Mesothelial cell of epicardium (in vitro differentiated cells): Measurements from ENCODE around the gene UBE2E3. TPM values are rescaled to one million over a fixed set of nuclear protein-coding genes. Genes with fewer than 3 reads are reported as not detected.

ENCODE experiments used
- DNase-seq, 2 experiments: peaks; one replicate each; pipeline ENCODE4 v3.0.0; 2021; ENCODE audit warnings: low spot score in 2 of 2; ENCODE audit not compliant: unreplicated experiment in 2 of 2
- H3K27ac Mint-ChIP-seq: 2 replicates; pipeline ENCODE4 v1.8.0; 2021; ENCODE audit warnings: mixed read lengths
- H3K27me3 Mint-ChIP-seq: 2 replicates; pipeline ENCODE4 v1.8.0; 2021; ENCODE audit warnings: low read depth, mixed read lengths
- H3K36me3 Mint-ChIP-seq: 2 replicates; pipeline ENCODE4 v1.8.0; 2021; ENCODE audit warnings: mixed read lengths
- H3K4me1 Mint-ChIP-seq: 2 replicates; pipeline ENCODE4 v1.8.0; 2021; ENCODE audit warnings: mixed read lengths
- H3K4me3 Mint-ChIP-seq: 2 replicates; pipeline ENCODE4 v1.8.0; 2021; ENCODE audit warnings: mild to moderate bottlenecking, moderate library complexity, mixed read lengths
- H3K9me3 Mint-ChIP-seq: 2 replicates; pipeline ENCODE4 v1.8.0; 2021; ENCODE audit warnings: mixed read lengths
- total RNA-seq: library from RNA; stranded (reverse); gene quantifications from 3 replicates; pipeline ENCODE4 v1.2.1, GENCODE V29; 2021
- TF ChIP-seq, protein P1 (sequence below): fragments of 200-600 bp; sonication (generic); IDR thresholded peaks from one replicate; pipeline ENCODE4 v1.5.0; 2021; ENCODE audit warnings: antibody characterized with exemption; ENCODE audit not compliant: unreplicated experiment

The UBE2E3 gene
- total RNA-seq, 1 donor from 2014 or later = 112 TPM

DNA sequence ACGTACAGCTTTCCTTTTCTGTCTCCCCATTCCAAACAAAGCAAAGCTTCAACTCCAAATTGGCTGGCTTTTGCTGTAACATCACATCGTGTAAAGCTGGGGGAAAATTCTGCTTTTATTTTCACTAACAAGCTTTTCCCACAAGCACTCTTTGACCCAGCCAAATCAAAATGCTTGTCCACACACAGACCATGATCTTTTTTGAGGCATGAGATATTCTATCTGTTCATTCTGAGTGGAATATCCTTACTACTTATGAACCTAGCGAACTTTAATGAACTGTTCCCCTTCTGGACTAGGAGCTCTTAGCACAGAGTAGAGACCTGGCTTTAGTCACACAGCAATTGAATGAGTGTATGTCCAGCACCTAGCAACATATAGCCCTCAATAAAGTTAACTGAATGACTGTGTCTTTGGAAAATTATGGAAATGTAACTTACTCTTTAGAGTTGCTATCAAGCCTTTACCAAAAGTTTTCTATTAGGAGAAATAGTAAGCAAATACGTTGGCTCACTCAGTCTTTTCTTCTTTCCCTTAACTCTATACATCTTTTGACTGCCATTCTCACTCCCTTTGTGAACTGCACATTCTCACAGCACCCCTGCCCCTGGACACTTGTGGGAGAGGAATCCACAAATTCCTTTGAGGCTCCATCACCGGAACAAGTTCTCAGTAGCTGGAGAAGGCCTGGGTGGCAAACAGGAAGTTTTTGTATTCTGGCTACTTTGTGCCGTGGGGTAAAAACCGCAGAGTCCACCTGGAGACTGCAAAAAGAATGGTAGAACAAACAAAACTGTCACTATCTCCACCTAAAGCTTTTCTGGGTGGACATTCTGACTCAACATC lies 1.3 kb upstream of the UBE2E3 start:
- Mint-ChIP-seq H3K27ac (peak overlapping the region; percentile 89), H3K4me3 (peak overlapping the region; percentile 70), H3K27me3 (no peaks in the 10 kb centered on the region), H3K9me3 (no peaks in the 10 kb centered on the region), H3K36me3 (peaks cover 3% of the 10 kb centered on the region), H3K4me1 (peaks cover 36% of the 10 kb centered on the region)
- TF ChIP-seq, protein P1, sequence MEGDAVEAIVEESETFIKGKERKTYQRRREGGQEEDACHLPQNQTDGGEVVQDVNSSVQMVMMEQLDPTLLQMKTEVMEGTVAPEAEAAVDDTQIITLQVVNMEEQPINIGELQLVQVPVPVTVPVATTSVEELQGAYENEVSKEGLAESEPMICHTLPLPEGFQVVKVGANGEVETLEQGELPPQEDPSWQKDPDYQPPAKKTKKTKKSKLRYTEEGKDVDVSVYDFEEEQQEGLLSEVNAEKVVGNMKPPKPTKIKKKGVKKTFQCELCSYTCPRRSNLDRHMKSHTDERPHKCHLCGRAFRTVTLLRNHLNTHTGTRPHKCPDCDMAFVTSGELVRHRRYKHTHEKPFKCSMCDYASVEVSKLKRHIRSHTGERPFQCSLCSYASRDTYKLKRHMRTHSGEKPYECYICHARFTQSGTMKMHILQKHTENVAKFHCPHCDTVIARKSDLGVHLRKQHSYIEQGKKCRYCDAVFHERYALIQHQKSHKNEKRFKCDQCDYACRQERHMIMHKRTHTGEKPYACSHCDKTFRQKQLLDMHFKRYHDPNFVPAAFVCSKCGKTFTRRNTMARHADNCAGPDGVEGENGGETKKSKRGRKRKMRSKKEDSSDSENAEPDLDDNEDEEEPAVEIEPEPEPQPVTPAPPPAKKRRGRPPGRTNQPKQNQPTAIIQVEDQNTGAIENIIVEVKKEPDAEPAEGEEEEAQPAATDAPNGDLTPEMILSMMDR = no peak
- no peak for DNase-seq

DNA sequence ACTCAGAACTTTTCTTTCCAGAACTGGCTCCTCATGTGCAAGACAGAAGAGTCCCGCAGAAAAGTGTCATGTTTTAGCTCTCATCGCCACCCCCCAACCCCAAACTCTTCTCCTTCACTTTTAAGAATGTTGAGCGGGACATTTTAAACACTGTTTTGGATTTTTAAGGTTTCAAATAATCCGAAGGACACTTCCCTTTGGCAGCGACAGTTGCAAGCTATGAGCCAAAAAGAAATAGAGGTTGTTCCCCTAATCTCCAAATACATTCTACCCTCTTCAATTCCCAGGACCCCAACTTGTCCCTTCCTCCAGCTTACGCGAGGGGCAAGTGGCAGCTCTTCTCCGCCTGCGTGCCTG lies 678 bp upstream of the UBE2E3 start:
- no peak for DNase-seq
- TF ChIP-seq, protein P1 = no peak
- H3K36me3 Mint-ChIP-seq = peaks cover 3% of the 10 kb centered on the region
- H3K27ac Mint-ChIP-seq = peak overlapping the region; percentile 89
- no peaks in the 10 kb centered on the region for H3K27me3 Mint-ChIP-seq
- peak overlapping the region; percentile 70 for H3K4me3 Mint-ChIP-seq
- no peaks in the 10 kb centered on the region for H3K9me3 Mint-ChIP-seq
- peaks cover 41% of the 10 kb centered on the region for H3K4me1 Mint-ChIP-seq

DNA sequence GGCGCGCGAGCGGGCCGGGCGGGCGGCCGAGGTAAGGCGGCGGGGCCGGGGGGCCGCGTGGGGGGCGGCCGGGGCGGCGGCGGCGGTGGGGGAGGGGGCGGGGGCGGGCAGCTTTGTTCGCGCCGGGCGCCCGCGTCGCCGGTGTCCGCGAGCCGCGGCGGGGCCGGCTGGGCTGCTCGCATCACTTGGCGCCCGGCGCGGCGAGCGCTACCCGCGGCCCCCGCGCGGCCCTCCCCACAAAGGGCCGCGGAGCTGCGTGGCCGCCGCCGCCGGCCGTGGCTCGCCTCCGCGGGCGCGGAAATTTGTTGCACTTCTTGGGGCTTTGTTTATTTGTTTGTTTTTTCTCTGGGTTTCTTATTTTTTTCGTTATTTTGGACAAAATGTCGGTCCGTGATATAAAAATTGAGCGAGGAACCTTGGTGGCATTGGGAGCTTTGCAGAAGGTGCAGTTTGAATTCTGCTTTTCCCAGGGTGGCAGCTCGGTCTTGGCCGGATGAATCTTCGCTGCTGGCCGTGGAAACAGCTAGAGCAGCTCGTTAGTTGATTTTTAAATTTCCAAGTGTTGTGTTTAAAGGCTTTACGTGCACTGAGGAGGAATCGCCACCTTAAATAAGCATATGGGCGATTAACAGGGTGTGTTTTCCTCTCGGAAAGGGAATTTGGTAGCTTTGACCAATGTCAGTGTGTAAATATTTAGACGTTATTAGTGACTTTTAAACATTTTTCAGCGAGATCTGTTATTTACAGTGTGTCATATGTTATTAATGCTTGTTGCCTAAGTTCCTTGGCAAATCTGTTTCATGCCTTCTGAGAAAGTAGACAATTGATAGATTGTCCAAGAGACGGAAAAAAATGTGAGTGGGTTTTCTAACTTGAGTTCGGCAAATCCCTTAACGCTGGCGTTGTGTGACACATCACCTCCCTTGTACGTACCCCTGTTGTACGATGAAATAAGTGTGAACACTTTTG lies 822 bp downstream of the UBE2E3 start:
- Mint-ChIP-seq H3K27ac (peak overlapping the region; percentile 99), H3K9me3 (no peaks in the 10 kb centered on the region), H3K27me3 (no peaks in the 10 kb centered on the region), H3K4me3 (peak overlapping the region; percentile 96), H3K36me3 (peaks cover 3% of the 10 kb centered on the region), H3K4me1 (peaks cover 54% of the 10 kb centered on the region)
- TF ChIP-seq, protein P1 = no peak
- peak; percentile 25 to 41 for DNase-seq

DNA sequence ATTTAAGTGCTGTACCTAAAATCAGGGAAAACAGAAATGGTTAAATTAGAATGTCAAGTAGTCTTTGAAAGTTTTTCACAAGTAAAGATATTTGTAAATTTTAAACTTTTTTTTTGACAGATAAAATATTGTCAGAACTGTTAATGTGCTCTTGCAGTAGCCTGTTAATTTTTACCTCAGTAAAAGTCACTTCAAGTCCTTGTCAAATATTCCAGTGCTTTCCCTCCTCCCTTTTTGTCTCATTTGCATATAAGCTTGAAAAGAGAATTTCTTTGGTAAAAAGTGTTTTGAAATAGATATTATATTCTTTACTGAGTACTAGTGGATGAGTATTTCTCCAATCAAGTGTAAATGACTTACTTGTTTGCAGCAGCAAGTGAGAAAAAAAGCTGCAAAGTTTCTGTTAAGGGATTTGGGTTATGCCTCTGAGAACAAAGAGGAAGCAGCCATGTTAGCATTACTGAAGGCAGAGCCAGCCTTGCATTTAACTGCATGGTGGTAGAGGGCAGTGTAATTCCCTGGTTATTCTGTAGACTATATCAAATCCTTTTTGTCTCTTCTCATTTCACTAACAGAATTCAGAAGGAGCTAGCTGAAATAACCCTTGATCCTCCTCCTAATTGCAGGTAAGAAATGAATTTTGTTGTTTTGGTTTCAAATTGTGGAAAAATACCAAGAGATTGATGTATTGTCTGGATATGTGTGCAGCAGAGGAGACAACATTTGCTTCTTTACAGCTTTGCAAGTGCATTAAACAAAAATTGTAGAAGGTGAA lies 3.2 kb downstream of the UBE2E3 start:
- TF ChIP-seq, protein P1 = no peak
- peaks cover 58% of the 10 kb centered on the region for H3K4me1 Mint-ChIP-seq
- no peak for DNase-seq
- H3K9me3 Mint-ChIP-seq = no peaks in the 10 kb centered on the region
- H3K4me3 Mint-ChIP-seq = peak overlapping the region; percentile 70
- H3K36me3 Mint-ChIP-seq = peaks cover 3% of the 10 kb centered on the region
- no peaks in the 10 kb centered on the region for H3K27me3 Mint-ChIP-seq
- peak overlapping the region; percentile 78 for H3K27ac Mint-ChIP-seq

DNA sequence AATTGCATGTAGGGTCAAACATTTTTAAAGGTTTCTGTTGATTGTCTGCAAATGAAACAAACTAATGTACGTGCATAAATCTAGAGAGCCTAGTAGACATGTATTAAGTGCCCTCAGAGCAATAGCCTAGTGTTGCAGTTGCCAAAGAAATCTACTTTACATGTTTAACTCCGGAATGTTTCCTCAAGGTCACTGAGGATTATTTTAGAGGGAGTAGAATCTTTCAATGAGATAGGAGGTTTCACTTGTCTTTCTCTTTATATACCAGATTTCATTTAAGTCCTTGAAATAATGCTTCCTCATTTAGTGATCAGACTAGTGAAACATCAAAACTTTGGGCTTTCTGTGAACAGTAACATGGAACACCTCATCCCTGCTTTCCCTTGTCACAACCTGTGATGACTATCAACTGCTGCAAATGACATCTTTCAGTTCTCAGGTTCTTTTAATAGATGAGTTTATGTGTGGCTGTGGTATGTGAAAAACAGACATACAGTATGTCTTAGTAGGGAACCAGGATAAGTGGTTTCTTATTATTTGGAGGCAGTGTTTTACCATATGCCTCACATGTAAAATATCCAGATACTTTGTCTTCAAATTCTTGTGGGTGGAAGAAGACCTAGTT lies 5.5 kb downstream of the UBE2E3 start:
- Mint-ChIP-seq H3K9me3 (no peaks in the 10 kb centered on the region), H3K4me3 (peak overlapping the region; percentile 13), H3K27ac (no peak overlapping the region), H3K4me1 (peaks cover 52% of the 10 kb centered on the region), H3K36me3 (peaks cover 9% of the 10 kb centered on the region), H3K27me3 (no peaks in the 10 kb centered on the region)
- TF ChIP-seq, protein P1 = no peak
- no peak for DNase-seq
